HFFc6 (cell line): ENCODE results near the gene ADGRL4. TPM values are rescaled to one million over a fixed set of nuclear protein-coding genes. Genes with fewer than 3 reads are reported as not detected.

ENCODE experiments used
- DNase-seq: peaks from one replicate; pipeline ENCODE4 v3.0.0-alpha.2; 2018
- H3K27ac Mint-ChIP-seq: 2 replicates; pipeline ENCODE4 v1.8.0; 2020; ENCODE audit warnings: mild to moderate bottlenecking, mixed read lengths
- H3K27me3 Mint-ChIP-seq: 2 replicates; pipeline ENCODE4 v1.8.0; 2021; ENCODE audit warnings: mild to moderate bottlenecking, moderate library complexity, mixed read lengths; ENCODE audit not compliant: insufficient read depth
- H3K36me3 Mint-ChIP-seq: 2 replicates; pipeline ENCODE4 v1.8.0; 2021; ENCODE audit warnings: low read depth, mixed read lengths
- H3K4me1 Mint-ChIP-seq: 2 replicates; pipeline ENCODE4 v1.8.0; 2020; ENCODE audit warnings: low read depth, mixed read lengths
- H3K4me3 Mint-ChIP-seq: 2 replicates; pipeline ENCODE4 v1.8.0; 2020; ENCODE audit warnings: mild to moderate bottlenecking, moderate library complexity, mixed read lengths
- H3K9me3 Mint-ChIP-seq: 2 replicates; pipeline ENCODE4 v1.8.0; 2020; ENCODE audit warnings: mild to moderate bottlenecking, mixed read lengths
- CTCF ChIP-seq: fragments of 200-600 bp; sonication (generic); IDR thresholded peaks from 2 replicates; pipeline ENCODE4 v1.5.0; 2021; ENCODE audit warnings: antibody characterized with exemption, mild to moderate bottlenecking
- total RNA-seq, 6 experiments: library from RNA; stranded (reverse); fragmentation: NEBNext Ultra II Directional; extraction: Animal tissue kit (Norgen Biotek cat#: 25700); gene quantifications; 2 replicates in 1 of 6; 3 replicates in 5 of 6; pipeline ENCODE4 v1.2.3, GENCODE V29; 2021

ADGRL4 gene
- total RNA-seq, 6 experiments from 2014 or later = 11.8 to 24.7 (median 16.1) TPM

- Mint-ChIP-seq H3K4me1 (no peaks in the 10 kb centered on the region), H3K4me3 (no peak overlapping the region), H3K27me3 (0 out of 2 replicates have a peak, but pooled peaks cover 3% of the 10 kb centered on the region), H3K36me3 (no peaks in the 10 kb centered on the region), H3K27ac (no peak overlapping the region), H3K9me3 (no peaks in the 10 kb centered on the region)
- TF ChIP-seq CTCF = no peak
- DNase-seq = no peak
Observed at GRCh38 chr1:78902641-78903040, 103.9 kb downstream of the ADGRL4 start.

GRCh38 chr1:78894811-78895210 lies 111.7 kb downstream of the ADGRL4 start:
- TF ChIP-seq CTCF = no peak
- Mint-ChIP-seq H3K27ac (no peak overlapping the region), H3K4me1 (peaks cover 18% of the 10 kb centered on the region), H3K4me3 (no peak overlapping the region), H3K36me3 (no peaks in the 10 kb centered on the region), H3K27me3 (no peaks in the 10 kb centered on the region), H3K9me3 (no peaks in the 10 kb centered on the region)
- no peak for DNase-seq

DNA sequence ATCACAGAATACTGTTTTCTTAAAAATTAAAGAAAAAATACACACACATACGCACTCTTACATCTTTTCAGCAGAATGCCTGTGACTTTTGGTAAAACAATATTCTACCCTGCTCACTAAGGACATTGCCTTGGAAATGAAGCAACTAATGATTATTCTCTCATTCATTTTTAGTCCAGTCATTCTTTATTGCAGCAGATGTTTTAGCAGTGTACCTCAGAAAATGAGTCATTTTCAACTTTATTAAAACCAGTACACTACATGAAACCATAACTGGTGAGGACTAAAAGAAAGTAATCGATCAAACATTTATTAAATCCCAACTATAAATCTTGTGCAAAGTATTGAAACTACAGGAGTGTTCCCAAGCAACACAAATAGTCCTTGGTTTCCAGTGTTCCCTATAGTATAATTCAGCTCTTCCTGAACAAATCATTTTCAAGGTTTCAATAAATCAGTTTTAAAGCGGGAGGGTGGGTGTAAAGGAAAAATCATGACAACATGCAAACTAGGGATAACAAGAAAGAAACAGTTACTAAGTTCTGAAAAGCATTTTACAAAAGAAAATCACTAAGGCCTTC lies 114.2 kb downstream of the ADGRL4 start:
- DNase-seq = peak; percentile 32
- H3K36me3 Mint-ChIP-seq = no peaks in the 10 kb centered on the region
- no peak for TF ChIP-seq CTCF
- H3K27ac Mint-ChIP-seq = 0 out of 2 replicates have a peak overlapping the region, but pooled peaks have one; percentile 7
- no peaks in the 10 kb centered on the region for H3K9me3 Mint-ChIP-seq
- no peaks in the 10 kb centered on the region for H3K27me3 Mint-ChIP-seq
- peaks cover 18% of the 10 kb centered on the region for H3K4me1 Mint-ChIP-seq
- no peak overlapping the region for H3K4me3 Mint-ChIP-seq

DNA sequence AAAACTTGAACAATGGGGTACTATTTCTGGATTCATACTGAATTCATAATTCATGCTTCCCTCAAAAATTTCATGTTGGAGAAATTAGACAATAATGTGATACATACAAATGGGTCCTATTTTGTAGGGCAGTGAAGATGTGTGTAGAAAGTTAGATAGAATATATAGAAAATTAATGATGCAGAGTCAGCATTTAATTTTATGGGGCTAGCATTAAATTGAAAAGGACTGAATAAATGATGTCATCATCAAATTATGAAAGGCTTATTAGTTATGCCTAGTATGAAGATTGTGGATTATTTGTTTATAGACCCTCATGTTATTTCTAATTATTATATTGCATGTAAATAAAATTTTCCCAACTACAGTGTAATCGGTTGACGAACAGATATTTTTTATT lies 119.1 kb downstream of the ADGRL4 start:
- no peak for DNase-seq
- no peak for TF ChIP-seq CTCF
- no peaks in the 10 kb centered on the region for H3K9me3 Mint-ChIP-seq
- H3K4me3 Mint-ChIP-seq = no peak overlapping the region
- H3K36me3 Mint-ChIP-seq = no peaks in the 10 kb centered on the region
- peaks cover 25% of the 10 kb centered on the region for H3K4me1 Mint-ChIP-seq
- no peak overlapping the region for H3K27ac Mint-ChIP-seq
- H3K27me3 Mint-ChIP-seq = no peaks in the 10 kb centered on the region

- no peak for DNase-seq
- H3K27me3 Mint-ChIP-seq = no peaks in the 10 kb centered on the region
- peaks cover 10% of the 10 kb centered on the region for H3K4me1 Mint-ChIP-seq
- no peak overlapping the region for H3K4me3 Mint-ChIP-seq
- H3K27ac Mint-ChIP-seq = no peak overlapping the region
- no peak for TF ChIP-seq CTCF
- no peaks in the 10 kb centered on the region for H3K9me3 Mint-ChIP-seq
- H3K36me3 Mint-ChIP-seq = no peaks in the 10 kb centered on the region
Observed at GRCh38 chr1:78884685-78885452, 121.7 kb downstream of the ADGRL4 start.
